ENCODE results near the gene FAXDC2. TPM values are rescaled to one million over a fixed set of nuclear protein-coding genes. Genes with fewer than 3 reads are reported as not detected.

The FAXDC2 gene
- total RNA-seq, 2 donors from 2014 or later: 8.0 to 10.9 TPM

DNA sequence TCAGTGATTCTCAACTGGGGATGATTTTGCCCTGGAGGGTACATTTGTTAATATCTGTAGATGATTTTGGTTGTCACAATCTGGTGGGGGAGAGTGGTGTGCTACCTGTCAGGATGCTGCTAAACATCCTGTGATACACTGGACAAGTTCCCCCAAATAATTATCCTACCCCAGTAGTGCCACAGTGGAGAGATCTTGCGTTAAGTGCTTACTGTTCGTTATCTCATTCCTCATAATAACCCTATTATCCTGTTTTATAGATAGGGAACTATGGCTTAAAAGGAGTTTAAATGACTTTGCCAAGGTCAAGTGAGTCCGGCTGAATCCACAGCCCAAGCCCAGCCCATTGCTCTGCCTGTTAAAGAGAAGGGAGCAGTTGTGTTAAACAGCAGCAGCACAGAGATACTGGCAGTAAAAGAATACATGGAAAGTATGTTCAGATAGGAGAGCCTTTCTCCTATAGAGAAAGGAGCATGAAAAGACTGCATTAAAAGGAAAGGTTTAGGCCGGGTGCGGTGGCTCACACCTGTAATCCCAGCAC lies 23.5 kb upstream of the FAXDC2 start:
- Histone ChIP-seq H3K27ac (no peak overlapping the region), H3K9me3 (peaks cover 0 to 9% (median 0%) of the 10 kb centered on the region in 3 donors), H3K4me3 (no peak overlapping the region), H3K4me1 (no peaks in the 10 kb centered on the region), H3K27me3 (no peaks in the 10 kb centered on the region), H3K36me3 (replicated peaks in 1 of 2; ENCODE audit: insufficient read depth in 1 of 2, low read depth in 2 of 2) (peaks cover 6 to 34% of the 10 kb centered on the region in 2 donors)
- TF ChIP-seq, protein P1, sequence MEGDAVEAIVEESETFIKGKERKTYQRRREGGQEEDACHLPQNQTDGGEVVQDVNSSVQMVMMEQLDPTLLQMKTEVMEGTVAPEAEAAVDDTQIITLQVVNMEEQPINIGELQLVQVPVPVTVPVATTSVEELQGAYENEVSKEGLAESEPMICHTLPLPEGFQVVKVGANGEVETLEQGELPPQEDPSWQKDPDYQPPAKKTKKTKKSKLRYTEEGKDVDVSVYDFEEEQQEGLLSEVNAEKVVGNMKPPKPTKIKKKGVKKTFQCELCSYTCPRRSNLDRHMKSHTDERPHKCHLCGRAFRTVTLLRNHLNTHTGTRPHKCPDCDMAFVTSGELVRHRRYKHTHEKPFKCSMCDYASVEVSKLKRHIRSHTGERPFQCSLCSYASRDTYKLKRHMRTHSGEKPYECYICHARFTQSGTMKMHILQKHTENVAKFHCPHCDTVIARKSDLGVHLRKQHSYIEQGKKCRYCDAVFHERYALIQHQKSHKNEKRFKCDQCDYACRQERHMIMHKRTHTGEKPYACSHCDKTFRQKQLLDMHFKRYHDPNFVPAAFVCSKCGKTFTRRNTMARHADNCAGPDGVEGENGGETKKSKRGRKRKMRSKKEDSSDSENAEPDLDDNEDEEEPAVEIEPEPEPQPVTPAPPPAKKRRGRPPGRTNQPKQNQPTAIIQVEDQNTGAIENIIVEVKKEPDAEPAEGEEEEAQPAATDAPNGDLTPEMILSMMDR (IDR thresholded peaks at IDR 0.05): no peak
- TF ChIP-seq POLR2A (IDR thresholded peaks at IDR 0.05): no peak
- 81 to 84% methylated on average over 5 of the region's 5 CpGs for WGBS, 2 donors
- ATAC-seq (no peak), DNase-seq (no peak)
- intact Hi-C loops (cut with DNase I): no loop called here

DNA sequence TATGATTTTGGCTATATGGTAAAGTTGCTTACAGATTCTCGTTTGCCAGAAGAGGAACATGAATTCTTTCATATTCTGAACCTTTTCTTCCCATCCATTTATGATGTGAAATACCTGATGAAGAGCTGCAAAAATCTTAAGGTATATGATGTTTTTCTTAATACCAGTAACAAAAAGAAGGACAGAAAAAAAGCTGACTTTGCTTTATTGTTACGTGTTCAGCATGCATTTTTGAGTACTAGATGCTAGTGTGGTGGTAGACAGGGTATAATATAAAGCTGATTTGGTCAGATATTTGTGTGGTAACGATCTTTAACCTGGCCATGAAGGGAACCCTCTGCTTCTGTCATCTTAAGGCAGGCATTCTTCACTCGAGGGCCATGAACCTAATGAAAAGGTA lies 21.3 kb upstream of the FAXDC2 start:
- no peak for DNase-seq
- Histone ChIP-seq H3K9me3 (no peaks in the 10 kb centered on the region), H3K4me1 (no peaks in the 10 kb centered on the region), H3K36me3 (replicated peaks in 1 of 2; ENCODE audit: insufficient read depth in 1 of 2, low read depth in 2 of 2) (peaks cover 6 to 34% of the 10 kb centered on the region in 2 donors), H3K4me3 (no peak overlapping the region), H3K27me3 (no peaks in the 10 kb centered on the region), H3K27ac (no peak overlapping the region)
- intact Hi-C loops (cut with DNase I): no loop called here
- no peak for ATAC-seq
- WGBS, 2 donors: 85 to 88% methylated on average over 4 of the region's 4 CpGs
- TF ChIP-seq, protein P1 (IDR thresholded peaks at IDR 0.05): no peak
- TF ChIP-seq POLR2A (IDR thresholded peaks at IDR 0.05): no peak

DNA sequence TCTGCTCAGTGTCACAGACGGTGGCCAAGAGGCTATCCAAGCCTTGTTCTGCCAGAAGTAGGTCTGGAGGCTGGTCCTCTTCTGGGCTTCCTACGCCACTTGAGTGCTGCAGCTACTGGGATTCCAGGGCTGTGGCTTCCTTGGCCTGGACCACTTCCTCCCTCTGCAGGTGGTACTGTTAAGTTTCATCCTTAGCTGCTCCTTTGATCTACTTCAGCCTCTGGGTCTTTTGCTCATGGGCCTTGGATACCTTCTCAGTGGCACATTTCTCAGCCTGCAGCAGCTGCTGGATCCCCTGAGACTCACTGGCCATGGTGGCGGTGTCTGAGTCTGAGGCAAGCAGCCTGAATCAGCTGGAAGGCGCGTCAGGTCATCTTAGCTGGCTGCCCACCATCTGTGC lies 18.3 kb upstream of the FAXDC2 start:
- Histone ChIP-seq H3K4me3 (no peak overlapping the region), H3K27ac (no peak overlapping the region), H3K9me3 (no peaks in the 10 kb centered on the region), H3K36me3 (replicated peaks in 1 of 2; ENCODE audit: insufficient read depth in 1 of 2, low read depth in 2 of 2) (peaks cover 0 to 23% of the 10 kb centered on the region in 2 donors), H3K4me1 (peaks cover 6% of the 10 kb centered on the region), H3K27me3 (no peaks in the 10 kb centered on the region)
- TF ChIP-seq POLR2A (IDR thresholded peaks at IDR 0.05): no peak
- TF ChIP-seq, protein P1 (IDR thresholded peaks at IDR 0.05): no peak
- intact Hi-C loops (cut with DNase I): no loop called here
- WGBS, 2 donors: 87 to 88% methylated on average over 5 of the region's 5 CpGs
- DNase-seq: peak in 2 of 4 donors; percentile 14 to 21
- ATAC-seq: peak; percentile 35

DNA sequence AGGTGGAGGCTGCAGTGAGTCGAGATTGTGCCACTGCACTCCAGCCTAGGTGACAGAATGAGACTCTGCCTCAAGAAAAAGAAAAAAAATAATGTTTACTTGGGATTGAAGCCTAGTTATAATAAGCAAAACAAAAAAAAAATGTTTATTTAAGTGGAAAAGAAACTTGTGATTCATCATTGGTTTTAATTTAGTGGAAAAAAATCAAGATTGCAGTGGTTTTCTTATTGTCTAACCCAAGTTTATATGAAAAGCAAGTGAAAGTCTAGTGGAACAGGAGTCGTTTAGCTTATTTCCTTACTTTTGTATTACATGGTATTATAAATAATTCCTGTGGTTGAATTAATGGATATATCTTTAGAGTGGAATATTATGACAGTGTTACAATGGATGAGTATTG lies 16.4 kb upstream of the FAXDC2 start:
- Histone ChIP-seq H3K36me3 (replicated peaks in 1 of 2; ENCODE audit: insufficient read depth in 1 of 2, low read depth in 2 of 2) (peaks cover 0 to 12% of the 10 kb centered on the region in 2 donors), H3K27ac (no peak overlapping the region)
- intact Hi-C loops (cut with DNase I): no loop called here

More for the DNA sequence above, 16.4 kb upstream of the FAXDC2 start:
- H3K4me1 ChIP-seq: peaks cover 13% of the 10 kb centered on the region
- DNase-seq: no peak
- WGBS, 2 donors: 70 to 88% methylated on average over 2 of the region's 2 CpGs
- H3K4me3 ChIP-seq: no peak overlapping the region
- no peaks in the 10 kb centered on the region for H3K27me3 ChIP-seq
- no peak for ATAC-seq
- TF ChIP-seq POLR2A (IDR thresholded peaks at IDR 0.05): no peak
- TF ChIP-seq, protein P1 (IDR thresholded peaks at IDR 0.05): no peak
- H3K9me3 ChIP-seq: no peaks in the 10 kb centered on the region

Measured in body of pancreas (tissue), 4 donors.